Activated T-cell treated with anti-CD3 and anti-CD28 coated beads, Interleukin-2, amount 50 U/mL, for 4 hours (primary cell): ENCODE measurements around the gene TCF3. TPM values are rescaled to one million over a fixed set of nuclear protein-coding genes. Genes with fewer than 3 reads are reported as not detected.

ENCODE experiments used
- total RNA-seq, 3 donors: library from RNA; stranded (reverse); gene quantifications; one replicate each; pipeline ENCODE4 v1.2.1, GENCODE V29; 2021

Gene TCF3
- total RNA-seq, 3 donors from 2014 or later: 144 to 184 (median 153) TPM

Other genes starting within 250 kb of the TCF3 start
- gene DAZAP1, start 245.0 kb downstream of the TCF3 start, total RNA-seq: 100 to 1,000 TPM; 296 to 322 (median 303) TPM
- gene RPS15, start 214.2 kb downstream of the TCF3 start, total RNA-seq: 1,000 to 10,000 TPM; 2,317 to 2,484 (median 2,379) TPM
- under 1 TPM; 0.13 to 0.45 (median 0.16) TPM for gene APC2, start 202.5 kb downstream of the TCF3 start, total RNA-seq
- gene C19orf25, start 173.4 kb downstream of the TCF3 start, total RNA-seq: 10 to 100 TPM; 31.0 to 32.1 (median 32.0) TPM
- gene PCSK4, start 162.3 kb downstream of the TCF3 start, total RNA-seq: under 1 TPM; 0.46 to 0.50 (median 0.49) TPM
- gene REEP6, start 161.4 kb downstream of the TCF3 start, total RNA-seq: 1 to 10 TPM; 1.8 to 3.4 (median 1.9) TPM
- gene ADAMTSL5, start 139.6 kb downstream of the TCF3 start, total RNA-seq: 1 to 10 TPM; 5.8 to 9.7 (median 6.8) TPM
- gene PLK5, start 128.5 kb downstream of the TCF3 start, total RNA-seq: not detected
- 10 to 100 TPM; 12.5 to 17.0 (median 12.6) TPM for gene MEX3D, start 84.3 kb downstream of the TCF3 start, total RNA-seq
- gene MBD3, start 59.8 kb downstream of the TCF3 start, total RNA-seq: 100 to 1,000 TPM; 153 to 180 (median 163) TPM
- 100 to 1,000 TPM; 226 to 252 (median 250) TPM for gene UQCR11, start 47.2 kb downstream of the TCF3 start, total RNA-seq
- gene ONECUT3, start 100.9 kb upstream of the TCF3 start, total RNA-seq: not detected
- gene ATP8B3, start 159.7 kb upstream of the TCF3 start, total RNA-seq: under 1 TPM; 0.37 to 0.66 (median 0.43) TPM
- 10 to 100 TPM; 91.5 to 95.0 (median 94.4) TPM for gene REXO1, start 195.9 kb upstream of the TCF3 start, total RNA-seq
- 10 to 100 TPM; 64.0 to 71.0 (median 69.1) TPM for gene KLF16, start 211.0 kb upstream of the TCF3 start, total RNA-seq
- gene ABHD17A, start 232.9 kb upstream of the TCF3 start, total RNA-seq: 100 to 1,000 TPM; 109 to 135 (median 117) TPM